HFF-Myc (cell line): ENCODE results near the gene LRRC47.

Source experiments
- DNase-seq: peaks from one replicate; pipeline ENCODE4 v3.0.0-alpha.2; 2011; ENCODE audit warnings: low read depth; ENCODE audit errors: extremely low read depth
- H3K4me3 ChIP-seq: replicated peaks from 2 replicates; pipeline ENCODE4 v1.5.1; 2011; ENCODE audit warnings: low read depth, mild to moderate bottlenecking, control low read depth, low read length
- CTCF ChIP-seq: IDR thresholded peaks from 2 replicates; pipeline ENCODE4 v1.5.1; 2012; ENCODE audit warnings: mild to moderate bottlenecking, low read depth, low read length, control low read depth; ENCODE audit errors: missing control alignments

LRRC47 gene

DNA sequence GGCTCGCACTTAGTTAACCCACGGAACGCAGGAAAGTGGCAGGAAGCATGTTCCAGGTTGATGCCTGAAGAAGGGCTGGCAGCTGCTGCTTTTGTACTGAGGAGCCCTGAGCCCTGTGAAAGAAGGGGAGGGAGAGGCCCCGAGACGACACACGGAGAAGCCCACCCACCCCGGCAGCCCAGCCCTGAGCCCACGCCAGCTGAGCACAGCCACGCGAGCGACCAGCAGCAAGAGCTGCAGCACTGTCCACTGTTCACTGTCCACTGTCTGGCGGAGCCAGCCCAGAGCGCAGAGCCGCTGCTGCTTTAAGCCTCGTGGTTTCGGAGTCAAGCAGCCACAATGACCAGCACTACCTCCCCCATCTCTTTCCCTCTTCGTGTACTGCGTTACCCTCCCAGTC lies 5.3 kb downstream of the LRRC47 start:
- H3K4me3 ChIP-seq, result no peak overlapping the region
- no peak for TF ChIP-seq CTCF
- no peak for DNase-seq

DNA sequence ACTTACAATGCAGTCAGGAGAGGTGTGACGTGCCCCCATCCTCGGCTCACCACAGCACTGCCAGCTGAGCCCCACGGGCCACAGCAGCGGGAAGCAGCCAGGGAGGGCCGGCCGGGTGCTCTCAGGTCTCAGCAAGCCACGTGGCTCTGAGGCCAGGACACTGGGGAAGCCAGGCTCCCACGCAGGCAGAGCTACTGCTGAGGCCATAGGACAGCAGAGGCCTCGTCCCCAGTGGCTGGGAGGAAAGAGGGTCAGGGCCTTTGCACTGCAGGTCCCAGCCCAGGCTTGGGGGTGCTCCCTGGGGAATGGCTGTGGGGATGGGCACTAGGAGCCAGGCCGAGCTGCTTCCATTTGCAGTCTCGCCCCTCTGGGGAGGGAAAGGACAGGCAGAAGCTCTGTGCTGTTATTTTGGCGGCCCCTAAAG lies 5.8 kb downstream of the LRRC47 start:
- DNase-seq, result no peak
- TF ChIP-seq CTCF, result no peak
- H3K4me3 ChIP-seq, result no peak overlapping the region

GRCh38 chr1:3789421-3790300 lies 6.6 kb downstream of the LRRC47 start:
- no peak overlapping the region for H3K4me3 ChIP-seq
- TF ChIP-seq CTCF, result no peak
- no peak for DNase-seq

- TF ChIP-seq CTCF, result no peak
- DNase-seq, result no peak
- no peak overlapping the region for H3K4me3 ChIP-seq
These were observed 7.4 kb downstream of the LRRC47 start for GRCh38 chr1:3788756-3789420.

DNA sequence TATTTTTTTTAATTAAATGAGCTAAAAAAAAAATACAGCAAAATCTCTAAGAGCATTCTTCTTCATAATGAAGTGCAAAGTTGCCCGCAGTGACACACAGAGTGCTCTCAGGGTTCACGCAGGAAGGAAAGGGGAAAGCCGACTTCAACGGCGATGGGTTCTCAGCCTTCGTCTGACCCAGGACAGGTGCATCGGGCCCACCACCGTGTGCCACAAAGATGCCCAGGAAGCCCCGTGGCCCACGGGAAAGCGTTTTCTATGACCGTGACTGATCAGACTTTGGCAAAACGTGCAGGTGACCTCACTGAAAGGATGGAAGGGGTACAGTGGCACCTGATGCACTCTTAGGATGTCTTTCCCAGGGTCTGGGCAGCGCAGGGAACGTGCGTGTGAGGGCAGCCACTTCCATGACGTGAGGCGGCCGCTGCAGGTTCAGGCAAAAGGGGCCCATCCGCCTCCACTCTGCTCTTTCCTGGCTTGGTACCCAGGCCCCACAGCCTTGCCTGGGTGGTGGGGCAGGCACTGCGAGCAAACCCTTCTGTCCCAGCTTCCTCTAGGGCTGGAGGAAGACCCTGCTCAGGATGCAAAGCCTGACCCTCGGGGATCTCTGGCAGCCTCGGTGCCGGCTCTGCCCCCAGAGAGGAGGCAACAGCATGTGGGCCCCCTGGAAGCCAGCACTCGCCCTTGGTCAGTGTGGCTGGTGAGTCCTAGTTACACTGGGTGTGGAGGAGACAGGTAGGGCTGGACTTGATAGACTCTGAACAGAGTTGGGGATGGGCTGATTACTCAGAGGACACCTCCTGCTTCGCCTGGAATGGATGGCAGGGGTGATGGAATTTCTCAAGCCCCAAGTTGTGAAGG lies 8.3 kb downstream of the LRRC47 start:
- H3K4me3 ChIP-seq, result no peak overlapping the region
- DNase-seq, result no peak
- no peak for TF ChIP-seq CTCF

- no peak for DNase-seq
- no peak overlapping the region for H3K4me3 ChIP-seq
- TF ChIP-seq CTCF, result no peak
These were observed 9.0 kb downstream of the LRRC47 start for GRCh38 chr1:3787349-3787715.
